ENCODE measurements around the gene ENC1.

Gene ENC1

GRCh38 chr5:74623006-74623611 lies 17.4 kb downstream of the ENC1 start:
- no peak for DNase-seq (ENCODE audit: low spot score)
- TF ChIP-seq, protein P1, sequence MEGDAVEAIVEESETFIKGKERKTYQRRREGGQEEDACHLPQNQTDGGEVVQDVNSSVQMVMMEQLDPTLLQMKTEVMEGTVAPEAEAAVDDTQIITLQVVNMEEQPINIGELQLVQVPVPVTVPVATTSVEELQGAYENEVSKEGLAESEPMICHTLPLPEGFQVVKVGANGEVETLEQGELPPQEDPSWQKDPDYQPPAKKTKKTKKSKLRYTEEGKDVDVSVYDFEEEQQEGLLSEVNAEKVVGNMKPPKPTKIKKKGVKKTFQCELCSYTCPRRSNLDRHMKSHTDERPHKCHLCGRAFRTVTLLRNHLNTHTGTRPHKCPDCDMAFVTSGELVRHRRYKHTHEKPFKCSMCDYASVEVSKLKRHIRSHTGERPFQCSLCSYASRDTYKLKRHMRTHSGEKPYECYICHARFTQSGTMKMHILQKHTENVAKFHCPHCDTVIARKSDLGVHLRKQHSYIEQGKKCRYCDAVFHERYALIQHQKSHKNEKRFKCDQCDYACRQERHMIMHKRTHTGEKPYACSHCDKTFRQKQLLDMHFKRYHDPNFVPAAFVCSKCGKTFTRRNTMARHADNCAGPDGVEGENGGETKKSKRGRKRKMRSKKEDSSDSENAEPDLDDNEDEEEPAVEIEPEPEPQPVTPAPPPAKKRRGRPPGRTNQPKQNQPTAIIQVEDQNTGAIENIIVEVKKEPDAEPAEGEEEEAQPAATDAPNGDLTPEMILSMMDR (IDR thresholded peaks at IDR 0.05; ENCODE audit: extremely low read depth, insufficient read depth, missing control alignments) = no peak
- in situ Hi-C loops (cut with MboI; ENCODE audit: low pct_unique_long_range_greater_than_20kb, low sequenced_read_pairs, unreplicated experiment) = no loop called here

DNA sequence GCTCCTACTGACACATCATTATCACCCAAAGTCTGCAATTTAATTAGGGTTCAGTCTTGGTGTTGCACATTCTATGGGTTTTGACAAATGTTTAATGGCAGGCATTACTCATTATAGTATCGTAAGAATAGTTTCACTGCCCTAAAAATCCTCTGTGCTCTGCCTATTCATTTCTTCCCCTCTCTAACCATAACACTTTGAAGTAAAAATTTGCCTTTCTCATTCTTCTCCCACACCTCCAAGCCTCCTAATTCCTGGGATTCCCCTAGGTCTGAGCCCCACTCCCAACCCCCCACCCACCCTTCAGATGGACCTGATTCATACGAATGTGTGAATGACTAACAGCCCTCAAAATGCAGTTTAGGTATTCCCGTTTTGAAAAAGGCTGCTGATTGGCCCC lies 18.4 kb downstream of the ENC1 start:
- peak; percentile 38 for DNase-seq (ENCODE audit: low spot score)
- TF ChIP-seq, protein P1 (IDR thresholded peaks at IDR 0.05; ENCODE audit: extremely low read depth, insufficient read depth, missing control alignments) = no peak
- in situ Hi-C loops (cut with MboI; ENCODE audit: low pct_unique_long_range_greater_than_20kb, low sequenced_read_pairs, unreplicated experiment) = no loop called here

- TF ChIP-seq, protein P1 (IDR thresholded peaks at IDR 0.05; ENCODE audit: extremely low read depth, insufficient read depth, missing control alignments) = no peak
- no peak for DNase-seq (ENCODE audit: low spot score)
- in situ Hi-C loops (cut with MboI; ENCODE audit: low pct_unique_long_range_greater_than_20kb, low sequenced_read_pairs, unreplicated experiment) = no loop called here
Measured at GRCh38 chr5:74621492-74621891, 19.0 kb downstream of the ENC1 start.

DNA sequence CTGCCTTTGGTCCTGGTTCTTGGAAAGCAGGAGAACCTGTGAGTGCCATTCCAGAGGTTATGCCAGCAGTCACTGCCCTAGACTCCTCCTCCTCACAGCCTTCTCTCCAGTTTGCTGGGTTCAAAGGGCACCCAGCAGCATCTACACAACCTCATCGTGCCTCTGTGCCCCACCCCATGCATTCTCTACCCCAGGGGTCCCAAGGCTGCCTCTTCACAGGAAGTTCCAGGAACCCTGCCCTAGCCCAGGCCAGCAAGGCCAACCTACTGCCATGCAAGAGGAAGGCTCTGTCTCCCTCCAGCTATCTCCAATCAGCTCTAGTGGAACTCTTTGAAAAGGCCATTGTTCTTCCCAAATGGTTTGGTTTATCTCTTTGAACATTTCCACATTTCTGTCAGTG lies 21.2 kb downstream of the ENC1 start:
- TF ChIP-seq, protein P1 (IDR thresholded peaks at IDR 0.05; ENCODE audit: extremely low read depth, insufficient read depth, missing control alignments) = no peak
- in situ Hi-C loops (cut with MboI; ENCODE audit: low pct_unique_long_range_greater_than_20kb, low sequenced_read_pairs, unreplicated experiment) = no loop called here
- no peak for DNase-seq (ENCODE audit: low spot score)

- TF ChIP-seq, protein P1 (IDR thresholded peaks at IDR 0.05; ENCODE audit: extremely low read depth, insufficient read depth, missing control alignments) = no peak
- in situ Hi-C loops (cut with MboI; ENCODE audit: low pct_unique_long_range_greater_than_20kb, low sequenced_read_pairs, unreplicated experiment) = no loop called here
- DNase-seq (ENCODE audit: low spot score) = no peak
Measured at GRCh38 chr5:74618106-74618505, 22.4 kb downstream of the ENC1 start.

DNA sequence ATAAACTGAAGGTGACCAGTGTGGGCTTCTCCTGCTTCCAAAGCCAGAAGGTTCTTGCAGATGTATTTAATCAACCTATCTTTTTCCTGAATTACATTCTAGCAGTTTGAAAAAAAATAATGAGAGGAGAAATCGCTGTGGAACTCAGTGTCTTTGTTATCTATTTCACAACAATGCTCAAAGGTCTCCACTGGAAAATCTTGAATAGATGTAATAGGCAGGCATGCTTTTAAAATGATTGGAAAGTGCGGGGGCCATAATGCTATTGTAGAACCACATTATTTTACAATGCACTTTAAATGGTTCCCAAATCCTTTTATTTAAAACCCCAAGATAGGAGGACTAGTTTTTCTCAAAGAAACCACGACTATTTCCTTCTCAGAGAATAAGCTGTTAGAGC lies 23.3 kb downstream of the ENC1 start:
- DNase-seq (ENCODE audit: low spot score) = no peak
- TF ChIP-seq, protein P1 (IDR thresholded peaks at IDR 0.05; ENCODE audit: extremely low read depth, insufficient read depth, missing control alignments) = no peak
- in situ Hi-C loops (cut with MboI; ENCODE audit: low pct_unique_long_range_greater_than_20kb, low sequenced_read_pairs, unreplicated experiment) = no loop called here
